Cerebellar nuclear complex (tissue), 1 donor: Measurements from ENCODE around the gene PROB1.
"Not testable (repeated sequence)": the region's sequence is repeated elsewhere in the genome, so short reads cannot be mapped to it uniquely, and the experiment has no call there.

Source experiments
- DNase-seq, 2 experiments: peaks; one replicate each; lab custom pipeline; 2025; lab: John Stamatoyannopoulos, UW

Gene PROB1

DNA sequence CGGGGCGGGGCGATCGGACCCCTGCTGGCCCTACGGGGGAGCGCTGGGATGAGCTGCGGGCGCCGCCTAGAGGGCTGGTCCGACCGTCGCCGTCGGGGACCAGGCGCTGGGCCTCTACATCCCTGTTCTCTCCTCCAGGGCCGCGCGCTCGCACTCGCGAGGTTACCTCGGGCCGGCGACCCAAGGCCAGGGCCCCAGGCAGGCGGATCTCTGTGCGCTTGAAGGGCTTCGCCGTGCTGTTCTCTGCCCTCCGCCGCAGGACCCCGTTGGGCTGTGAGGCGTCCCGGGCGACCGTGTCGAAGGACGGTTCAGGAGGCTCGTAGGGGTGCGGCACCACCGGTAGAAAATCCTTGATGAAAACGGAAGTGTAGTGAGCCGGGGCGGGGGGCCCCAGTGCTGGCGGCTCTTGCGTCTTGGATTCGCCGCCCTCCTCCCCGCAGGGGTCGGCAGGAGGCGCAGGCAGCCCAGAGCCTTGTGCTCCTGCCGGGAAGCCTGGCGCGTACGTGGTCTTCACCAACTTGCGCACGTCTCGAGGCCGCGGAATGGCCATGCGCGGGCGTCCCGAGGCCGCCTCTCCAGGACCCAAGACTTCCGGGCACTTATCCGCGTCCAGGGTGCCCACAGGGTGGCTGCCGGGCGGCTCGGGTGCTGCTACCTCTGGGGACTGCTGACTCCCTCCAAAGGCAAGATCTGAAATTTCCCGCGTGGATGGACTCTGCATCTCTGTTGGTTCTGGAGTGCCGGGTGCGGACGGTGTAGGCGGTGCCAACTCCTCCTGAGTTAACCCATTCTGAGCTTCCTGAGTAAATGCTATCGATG lies 2.0 kb downstream of the PROB1 start:
- no peak for DNase-seq

DNA sequence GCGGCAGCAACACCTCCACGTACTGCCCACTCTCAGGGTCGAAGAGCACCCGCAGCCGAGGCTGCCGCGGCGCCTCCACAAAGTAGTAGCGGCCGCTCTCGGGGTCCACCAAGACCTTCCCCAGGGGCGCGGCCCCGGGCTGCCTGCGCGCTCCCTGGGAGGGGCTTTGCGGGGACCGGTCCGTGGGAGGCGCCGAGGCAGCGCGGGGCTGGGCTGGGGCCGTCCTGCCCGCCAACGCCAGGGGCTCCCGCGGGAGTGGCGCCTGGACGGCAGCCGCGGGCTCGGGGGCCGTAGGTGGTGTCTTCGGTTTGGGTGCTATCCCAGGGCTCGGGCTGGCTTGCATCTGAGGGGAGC lies 2.6 kb downstream of the PROB1 start:
- DNase-seq: no peak

DNA sequence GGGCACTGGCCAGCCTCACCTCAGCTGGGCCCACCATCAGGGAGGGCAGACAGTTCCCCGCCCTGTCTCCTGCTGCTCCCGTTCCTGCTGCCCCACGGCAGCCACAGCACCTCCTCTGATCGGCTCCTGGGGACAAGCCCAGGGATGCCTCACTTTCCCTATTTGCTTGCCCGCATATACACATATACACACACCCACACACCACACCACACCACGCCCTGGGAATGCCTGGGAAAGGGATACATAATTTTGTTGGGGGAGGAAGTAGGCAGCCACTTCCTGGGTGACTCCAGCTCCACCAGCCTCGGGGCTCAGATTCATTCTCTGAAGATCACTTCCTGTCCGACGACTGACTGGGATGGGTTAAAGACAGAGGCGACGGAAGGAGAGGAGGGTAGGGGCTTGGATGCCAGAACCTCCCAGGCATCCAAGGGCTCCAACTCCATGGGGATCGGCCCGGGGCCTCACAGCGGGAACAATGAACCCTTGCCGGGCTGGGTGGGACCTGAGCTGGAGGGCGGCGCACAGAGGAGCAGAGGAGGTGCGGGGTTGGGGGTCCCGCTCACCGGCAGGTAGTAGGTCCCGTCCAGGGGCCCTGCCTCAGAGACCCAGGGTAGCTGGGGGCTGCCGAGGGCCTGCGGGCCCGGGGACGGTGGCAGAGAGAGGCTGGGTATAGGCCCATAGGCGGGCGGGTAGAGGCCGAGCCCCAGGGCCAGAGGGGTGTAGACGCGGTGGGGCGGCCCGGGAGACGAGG lies 3.2 kb downstream of the PROB1 start:
- DNase-seq: no peak

DNA sequence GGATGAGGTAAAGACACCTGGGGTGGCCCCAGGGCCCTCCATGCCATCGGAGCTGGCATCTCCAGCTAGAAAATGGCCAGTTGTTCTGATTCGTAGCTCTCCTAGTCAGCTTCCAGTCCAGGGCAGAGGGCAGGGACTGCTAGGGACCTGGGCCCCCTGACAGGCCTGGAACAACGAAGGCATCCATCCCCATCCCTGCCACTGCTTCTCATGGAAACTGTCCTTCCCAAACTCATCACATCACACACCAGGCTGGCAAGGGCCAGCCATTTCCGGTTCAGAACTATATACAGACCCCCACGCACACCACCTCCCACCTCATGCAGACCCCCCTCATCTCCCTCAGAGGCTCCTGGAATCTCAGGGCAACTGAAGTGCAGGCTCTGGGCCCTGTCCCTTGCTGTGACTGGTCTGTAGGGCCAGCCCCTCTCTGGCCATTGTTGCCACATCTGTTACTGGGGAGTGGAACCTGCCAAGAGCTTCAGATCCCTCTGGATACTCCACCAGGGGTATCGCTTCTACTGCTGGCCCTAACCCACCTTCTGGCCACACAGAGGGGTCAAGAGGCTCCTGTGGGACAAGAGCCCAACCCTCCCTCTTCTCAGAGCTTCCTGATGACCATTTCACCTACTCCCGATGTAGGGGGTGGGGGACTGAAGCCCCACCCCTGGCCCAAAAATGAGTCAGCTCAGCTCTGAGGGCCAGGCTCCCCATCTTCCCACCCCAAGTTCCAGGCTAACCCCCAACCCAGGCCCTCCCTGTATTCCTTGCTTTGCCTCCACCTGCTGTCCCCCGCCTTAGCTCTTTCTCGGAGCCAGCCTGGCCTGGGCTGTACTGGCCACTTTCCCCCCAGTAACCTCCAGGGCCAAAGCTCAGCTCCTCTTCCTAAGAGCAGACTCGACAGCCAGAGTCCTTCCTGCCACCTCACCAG lies 4.0 kb downstream of the PROB1 start:
- no peak for DNase-seq

GRCh38 chr5:139389701-139390638 lies 4.9 kb downstream of the PROB1 start, which contains the start of gene MZB1:
Gene MZB1 (minus strand): TSS chr5:139389913. CDS start chr5:139389856, 57 bp downstream.
- DNase-seq: no peak

- no peak for DNase-seq
Measured at GRCh38 chr5:139388198-139388821, 6.6 kb downstream of the PROB1 start.

GRCh38 chr5:139387611-139388197 lies 7.2 kb downstream of the PROB1 start:
- no peak for DNase-seq

DNA sequence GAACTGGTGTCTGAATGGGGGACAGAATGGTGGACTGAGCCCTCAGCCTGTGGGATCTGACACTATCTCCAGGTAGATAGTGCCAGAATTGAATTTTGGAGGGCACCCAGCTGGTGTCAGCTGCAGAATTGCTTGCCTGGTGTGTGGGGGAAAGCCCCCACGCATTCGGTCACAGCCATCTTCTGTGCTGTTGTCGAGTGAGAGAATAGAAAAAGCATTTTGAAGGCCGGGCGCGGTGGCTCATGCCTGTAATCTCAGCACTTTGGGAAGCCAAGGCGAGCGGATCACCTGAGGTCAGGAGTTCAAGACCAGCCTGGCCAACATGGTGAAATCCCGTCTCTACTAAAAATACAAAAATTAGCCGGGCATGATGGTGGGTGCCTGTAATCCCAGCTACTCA lies 7.9 kb downstream of the PROB1 start:
- not testable (repeated sequence) for DNase-seq

DNA sequence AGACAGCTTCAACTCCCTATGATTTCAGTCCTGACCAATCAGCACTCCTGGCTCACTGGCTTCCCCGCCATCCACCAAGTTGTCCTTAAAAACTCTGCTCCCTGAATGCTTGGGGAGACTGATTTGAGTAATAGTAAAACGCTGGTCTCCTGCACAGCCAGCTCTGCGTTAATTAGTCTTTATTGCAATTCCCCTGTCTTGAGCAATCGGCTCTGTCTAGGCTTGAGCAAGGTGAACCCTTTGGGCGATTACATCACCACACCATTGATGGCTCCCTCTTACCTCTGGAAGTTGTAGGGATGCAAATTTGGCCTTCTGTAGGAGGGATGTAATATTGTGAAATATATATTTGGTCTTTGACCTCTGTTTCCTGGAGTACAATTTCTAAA lies 8.9 kb downstream of the PROB1 start:
- no peak for DNase-seq

DNA sequence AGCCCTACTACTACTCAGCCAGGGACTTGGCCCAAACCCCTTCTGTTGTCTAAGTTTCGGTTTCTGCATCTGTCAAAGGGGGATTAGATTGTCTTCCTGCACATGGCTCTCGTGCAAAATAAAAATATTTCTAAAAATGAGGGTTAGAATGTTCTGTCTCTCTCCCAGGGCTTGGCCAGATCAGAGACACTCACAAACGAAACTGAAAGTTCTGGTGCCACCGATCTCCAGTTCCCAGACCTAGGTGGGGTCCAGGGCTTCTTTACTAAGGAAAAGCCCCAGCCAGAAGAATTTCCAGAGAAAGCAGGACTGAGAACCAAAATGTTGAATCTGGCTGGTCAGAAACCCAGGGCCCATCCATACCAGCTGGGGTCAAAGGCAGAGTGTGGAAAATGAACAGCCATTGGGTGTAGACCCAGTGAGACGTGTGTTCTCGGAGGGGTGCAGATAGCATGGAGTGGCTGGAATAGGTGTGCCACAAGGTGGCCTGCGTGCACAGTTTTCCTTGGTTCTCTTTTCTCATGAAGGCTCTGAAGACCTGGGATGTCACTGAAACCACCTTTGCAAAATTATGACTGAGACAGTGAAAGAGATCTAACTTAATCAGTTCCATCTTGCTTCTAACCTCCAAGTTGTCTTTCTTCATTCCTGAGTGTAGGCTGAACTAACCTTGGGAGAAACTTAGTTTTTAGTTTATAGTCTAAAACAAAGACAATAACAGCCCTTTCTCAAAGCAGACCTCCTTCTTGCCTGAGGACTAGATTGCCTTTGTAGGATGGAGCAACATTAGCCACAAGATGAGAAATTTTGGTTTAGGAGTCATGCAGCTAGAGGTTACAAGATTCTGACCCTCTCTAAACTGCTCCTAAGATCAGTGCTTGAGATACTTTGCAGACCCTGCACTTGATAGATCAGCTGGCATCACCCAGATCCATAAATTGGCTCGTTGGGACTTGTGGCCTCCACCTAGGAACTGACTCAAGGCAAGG lies 9.5 kb downstream of the PROB1 start:
- no peak for DNase-seq

GRCh38 chr5:139384591-139385051 lies 10.3 kb downstream of the PROB1 start:
- DNase-seq: no peak

DNA sequence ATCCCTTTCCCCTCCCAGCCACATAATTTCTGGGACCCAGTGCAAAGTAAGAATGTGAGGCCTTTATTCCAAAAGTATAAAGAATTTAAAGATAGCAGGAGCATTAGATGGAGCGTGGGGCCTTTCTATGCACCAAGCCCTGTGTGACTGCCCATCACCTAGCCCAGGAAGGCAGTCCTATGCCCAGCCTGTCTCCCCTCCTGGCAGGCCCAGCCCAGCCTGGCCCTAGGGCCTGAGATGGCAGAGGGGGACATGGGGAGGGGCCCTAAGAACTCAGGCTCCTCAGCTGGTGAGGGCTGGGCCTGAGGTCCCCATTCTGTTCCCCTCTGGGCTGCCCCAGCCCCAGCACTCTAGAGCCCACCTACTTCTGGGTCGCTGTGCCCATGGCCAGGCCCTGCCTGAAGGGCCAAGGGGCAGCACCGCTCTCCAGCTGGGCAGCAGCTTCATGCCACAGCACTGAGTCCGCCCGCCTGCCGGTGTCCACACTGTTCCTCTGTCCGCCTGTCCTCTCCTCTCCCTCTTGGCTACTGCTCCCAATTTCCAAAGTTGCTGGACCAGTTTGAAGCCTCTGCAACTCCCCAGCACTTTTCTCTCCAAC lies 10.8 kb downstream of the PROB1 start:
- DNase-seq: no peak

DNA sequence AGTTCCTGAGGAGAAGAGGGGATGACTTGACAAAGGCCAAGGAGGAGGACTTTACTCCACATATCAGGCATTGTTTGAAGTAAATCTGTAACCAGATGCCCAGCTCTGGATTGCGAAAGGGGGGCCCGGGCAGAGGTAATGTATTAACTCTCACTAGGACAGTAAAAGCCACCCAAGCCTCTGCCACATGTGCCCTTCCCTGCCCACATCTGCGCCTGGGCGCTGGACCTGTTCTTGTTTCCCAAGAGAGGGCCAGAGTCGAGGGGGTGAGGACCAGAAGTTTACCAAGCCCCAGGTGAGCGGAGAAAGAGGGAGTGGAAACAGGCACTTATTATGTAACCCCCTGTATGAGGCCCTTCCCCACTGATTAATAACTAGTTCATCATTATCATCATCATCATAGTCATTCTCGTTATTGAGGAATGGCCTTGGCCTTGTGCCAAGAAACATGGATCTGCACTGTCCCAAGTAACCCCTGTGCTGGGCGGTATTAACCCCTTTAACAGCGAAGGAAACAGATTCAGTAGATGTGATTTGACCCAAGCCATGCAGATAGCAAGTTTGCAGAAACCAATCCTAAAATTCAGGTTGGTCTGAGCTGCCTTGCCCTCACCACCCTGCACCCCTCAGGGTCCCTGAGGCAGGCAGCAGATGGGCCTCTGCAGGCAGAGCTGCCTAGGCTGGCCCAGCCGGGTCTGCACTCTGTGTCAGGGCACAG lies 11.5 kb downstream of the PROB1 start, which contains the start of gene SLC23A1:
Gene SLC23A1 (minus strand): TSS at position 23 of the 718 bp plus-strand sequence. CDS start 44 bp downstream, outside the sequence.
- DNase-seq: no peak

- no peak for DNase-seq
Measured at GRCh38 chr5:139382807-139383206, 12.1 kb downstream of the PROB1 start.

DNA sequence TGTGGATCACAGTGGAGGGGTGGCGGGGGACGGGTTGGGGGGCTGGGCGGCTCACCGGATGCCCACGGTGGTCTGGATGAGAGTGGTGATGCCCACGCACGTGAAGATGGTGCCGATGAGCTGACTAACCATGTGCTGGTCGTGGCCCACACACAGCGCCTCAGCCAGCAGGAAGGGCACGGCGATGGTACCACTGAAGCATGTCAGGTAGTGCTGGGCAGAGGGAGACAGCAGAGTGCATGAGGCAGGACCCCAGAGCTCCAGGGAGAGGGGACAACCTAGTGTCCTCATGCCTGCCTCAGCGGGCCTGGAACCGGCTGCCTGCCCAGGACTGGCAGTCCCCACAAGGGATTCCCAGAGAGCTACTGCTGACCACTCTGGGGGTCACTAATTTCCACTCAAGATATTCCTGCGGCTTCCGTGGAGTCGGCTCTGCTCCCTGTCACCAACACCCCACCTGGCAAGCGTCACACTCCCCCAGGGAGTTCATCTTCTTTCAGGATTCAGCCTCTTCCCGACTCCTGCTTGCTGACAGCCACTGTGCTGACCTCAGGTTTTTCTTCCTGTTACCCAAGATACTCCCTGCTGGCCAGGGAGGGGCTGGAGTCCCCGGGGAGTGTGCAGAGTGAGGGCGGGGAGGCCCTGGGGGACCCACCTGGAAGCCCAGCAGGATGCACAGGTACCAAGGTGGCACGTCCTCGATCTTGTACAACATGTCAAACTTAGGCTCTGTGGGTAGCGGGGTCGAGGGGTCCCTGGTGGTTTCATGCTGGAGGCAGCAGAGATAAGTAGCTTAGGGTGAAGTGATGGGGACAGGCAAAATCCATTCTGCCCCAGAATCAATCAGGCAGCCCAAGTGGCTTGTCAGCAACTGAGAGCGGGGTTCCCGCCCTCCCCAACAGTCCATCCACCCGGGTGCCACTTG lies 12.8 kb downstream of the PROB1 start:
- DNase-seq: no peak

DNA sequence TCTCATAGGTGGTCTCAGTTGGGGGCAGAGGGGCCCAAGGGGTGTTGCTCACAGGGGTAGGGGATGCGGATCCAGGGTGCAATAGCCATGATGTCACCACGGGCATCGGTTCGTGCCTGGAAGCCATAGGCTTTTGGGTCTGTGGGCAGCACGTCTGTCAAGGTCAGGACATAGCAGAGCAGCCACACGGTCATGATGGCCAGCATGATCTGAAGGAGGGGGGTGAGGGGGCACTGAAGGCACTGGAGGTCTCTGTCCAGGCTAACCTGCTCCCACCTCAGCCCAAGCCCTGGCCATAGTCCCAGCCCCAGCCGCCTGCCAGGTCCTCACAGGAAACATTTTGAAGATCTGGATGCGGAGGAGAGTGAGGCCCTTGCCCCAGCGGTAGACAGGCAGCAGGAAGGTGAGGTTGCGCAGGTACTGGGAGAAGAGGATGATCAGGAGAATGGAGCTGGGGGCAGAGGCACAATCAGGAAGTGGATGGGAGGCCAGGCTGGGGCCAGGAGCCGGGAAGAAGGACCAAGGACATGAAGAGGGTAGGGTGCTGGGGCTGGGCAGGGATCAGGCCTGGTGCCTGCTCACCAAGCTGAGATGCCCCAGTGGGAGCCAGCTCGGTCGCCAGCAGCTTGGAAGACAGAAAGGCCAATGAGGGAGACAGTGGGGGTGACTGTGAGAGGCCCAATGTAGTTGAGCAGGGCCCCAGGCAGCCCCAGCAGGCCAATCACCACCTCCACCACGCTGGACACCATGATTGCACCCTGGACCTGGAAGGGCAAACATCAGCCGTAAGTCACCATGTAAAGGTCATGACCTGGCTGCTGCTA lies 15.1 kb downstream of the PROB1 start:
- DNase-seq: no peak
